Stimulated activated effector memory CD8-positive, alpha-beta T cell treated with anti-CD3 and anti-CD28 coated beads, Interleukin-12 subunit alpha, Interleukin-12 subunit beta, amount 100 ng/mL, for 72 hours (primary cell): ENCODE measurements around the gene RAB35.

Experiments used
- ATAC-seq: fragments of 150-1000 bp; cut with Tn5 transposase; 2 replicates; pipeline ENCODE4 v1.10.0; 2021
- DNase-seq, 2 donors: peaks; one replicate each; pipeline ENCODE4 v3.0.0; 2021 to 2022; ENCODE audit warnings: low spot score in 2 of 2
- H3K27ac Mint-ChIP-seq: one replicate; pipeline ENCODE4 v1.8.0; 2022; ENCODE audit warnings: mild to moderate bottlenecking, mixed read lengths
- H3K36me3 Mint-ChIP-seq: one replicate; pipeline ENCODE4 v1.8.0; 2022; ENCODE audit warnings: mild to moderate bottlenecking, mixed read lengths
- H3K4me1 Mint-ChIP-seq: one replicate; pipeline ENCODE4 v1.8.0; 2022; ENCODE audit warnings: mixed read lengths
- H3K4me3 Mint-ChIP-seq: one replicate; pipeline ENCODE4 v1.8.0; 2022; ENCODE audit warnings: mild to moderate bottlenecking, mixed read lengths
- H3K9me3 Mint-ChIP-seq: one replicate; pipeline ENCODE4 v1.8.0; 2022; ENCODE audit warnings: mixed read lengths

RAB35 gene

GRCh38 chr12:120101182-120101581, 15.4 kb downstream of the RAB35 start:
- peak overlapping the region; percentile 94 for H3K27ac Mint-ChIP-seq
- H3K4me3 Mint-ChIP-seq: peak overlapping the region; percentile 63
- peak; percentile 61 for ATAC-seq
- H3K9me3 Mint-ChIP-seq: no peaks in the 10 kb centered on the region
- H3K36me3 Mint-ChIP-seq: peaks cover 93% of the 10 kb centered on the region
- no peak for DNase-seq
- peaks cover 43% of the 10 kb centered on the region for H3K4me1 Mint-ChIP-seq

- Mint-ChIP-seq H3K4me3 (no peak overlapping the region), H3K4me1 (peaks cover 43% of the 10 kb centered on the region), H3K36me3 (peaks cover 93% of the 10 kb centered on the region), H3K9me3 (no peaks in the 10 kb centered on the region), H3K27ac (peak overlapping the region; percentile 94)
- no peak for DNase-seq
- no peak for ATAC-seq
Measured at GRCh38 chr12:120100630-120101029, 15.9 kb downstream of the RAB35 start.

GRCh38 chr12:120099738-120100137, 16.8 kb downstream of the RAB35 start:
- H3K36me3 Mint-ChIP-seq: peaks cover 93% of the 10 kb centered on the region

GRCh38 chr12:120098756-120099470, 17.6 kb downstream of the RAB35 start:
- ATAC-seq: no peak
- peaks cover 93% of the 10 kb centered on the region for H3K36me3 Mint-ChIP-seq
- H3K9me3 Mint-ChIP-seq: no peaks in the 10 kb centered on the region
- no peak for DNase-seq
- no peak overlapping the region for H3K4me3 Mint-ChIP-seq
- no peak overlapping the region for H3K27ac Mint-ChIP-seq
- H3K4me1 Mint-ChIP-seq: peaks cover 32% of the 10 kb centered on the region

More at GRCh38 chr12:120099738-120100137, 16.8 kb downstream of the RAB35 start:
- Mint-ChIP-seq H3K27ac (peak overlapping the region; percentile 81), H3K4me1 (peaks cover 36% of the 10 kb centered on the region), H3K4me3 (no peak overlapping the region), H3K9me3 (no peaks in the 10 kb centered on the region)
- no peak for DNase-seq
- ATAC-seq: no peak

GRCh38 chr12:120096671-120097202, 19.8 kb downstream of the RAB35 start:
- no peaks in the 10 kb centered on the region for H3K9me3 Mint-ChIP-seq
- peaks cover 21% of the 10 kb centered on the region for H3K4me1 Mint-ChIP-seq
- ATAC-seq (no peak), DNase-seq (no peak)
- H3K27ac Mint-ChIP-seq: peak overlapping the region; percentile 26
- H3K4me3 Mint-ChIP-seq: no peak overlapping the region
- H3K36me3 Mint-ChIP-seq: peaks cover 92% of the 10 kb centered on the region

- Mint-ChIP-seq H3K9me3 (no peaks in the 10 kb centered on the region), H3K27ac (no peak overlapping the region), H3K4me1 (peaks cover 23% of the 10 kb centered on the region), H3K4me3 (no peak overlapping the region), H3K36me3 (peaks cover 92% of the 10 kb centered on the region)
- ATAC-seq (no peak), DNase-seq (no peak)
Measured at GRCh38 chr12:120095736-120096135, 20.8 kb downstream of the RAB35 start.

- ATAC-seq (no peak), DNase-seq (no peak)
- no peak overlapping the region for H3K27ac Mint-ChIP-seq
- H3K4me1 Mint-ChIP-seq: peaks cover 21% of the 10 kb centered on the region
- no peak overlapping the region for H3K4me3 Mint-ChIP-seq
- no peaks in the 10 kb centered on the region for H3K9me3 Mint-ChIP-seq
- peaks cover 92% of the 10 kb centered on the region for H3K36me3 Mint-ChIP-seq
Measured at GRCh38 chr12:120095331-120095730, 21.2 kb downstream of the RAB35 start.

- peaks cover 16% of the 10 kb centered on the region for H3K4me1 Mint-ChIP-seq
- no peaks in the 10 kb centered on the region for H3K9me3 Mint-ChIP-seq
- DNase-seq (no peak), ATAC-seq (no peak)
- H3K36me3 Mint-ChIP-seq: peaks cover 92% of the 10 kb centered on the region
- peak overlapping the region; percentile 65 for H3K27ac Mint-ChIP-seq
- no peak overlapping the region for H3K4me3 Mint-ChIP-seq
Measured at GRCh38 chr12:120094485-120094884, 22.1 kb downstream of the RAB35 start.

- H3K27ac Mint-ChIP-seq: peak overlapping the region; percentile 65
- H3K4me1 Mint-ChIP-seq: peaks cover 16% of the 10 kb centered on the region
- ATAC-seq (peak; percentile 6), DNase-seq (no peak)
- H3K4me3 Mint-ChIP-seq: no peak overlapping the region
- H3K9me3 Mint-ChIP-seq: no peaks in the 10 kb centered on the region
- peaks cover 93% of the 10 kb centered on the region for H3K36me3 Mint-ChIP-seq
Measured at GRCh38 chr12:120093592-120094355, 22.8 kb downstream of the RAB35 start.

- peak overlapping the region; percentile 65 for H3K27ac Mint-ChIP-seq
- peak; percentile 8 for ATAC-seq
- peaks cover 16% of the 10 kb centered on the region for H3K4me1 Mint-ChIP-seq
- H3K36me3 Mint-ChIP-seq: peaks cover 94% of the 10 kb centered on the region
- no peak overlapping the region for H3K4me3 Mint-ChIP-seq
- DNase-seq: peak in 1 of 2 donors; percentile 47
- H3K9me3 Mint-ChIP-seq: no peaks in the 10 kb centered on the region
Measured at GRCh38 chr12:120093336-120093591, 23.3 kb downstream of the RAB35 start.

GRCh38 chr12:120092551-120093335, 23.8 kb downstream of the RAB35 start:
- Mint-ChIP-seq H3K4me1 (peaks cover 17% of the 10 kb centered on the region), H3K4me3 (no peak overlapping the region), H3K9me3 (no peaks in the 10 kb centered on the region), H3K27ac (peak overlapping the region; percentile 82), H3K36me3 (peaks cover 94% of the 10 kb centered on the region)
- peak; percentile 5 for ATAC-seq
- DNase-seq: peak in 1 of 2 donors; percentile 47

GRCh38 chr12:120091371-120092090, 25.0 kb downstream of the RAB35 start:
- H3K27ac Mint-ChIP-seq: peak overlapping the region; percentile 82
- ATAC-seq (no peak), DNase-seq (no peak)
- H3K9me3 Mint-ChIP-seq: no peaks in the 10 kb centered on the region
- peaks cover 29% of the 10 kb centered on the region for H3K4me1 Mint-ChIP-seq
- H3K36me3 Mint-ChIP-seq: peaks cover 93% of the 10 kb centered on the region
- H3K4me3 Mint-ChIP-seq: no peak overlapping the region

GRCh38 chr12:120090626-120091295, 25.8 kb downstream of the RAB35 start:
- H3K4me3 Mint-ChIP-seq: no peak overlapping the region
- peaks cover 91% of the 10 kb centered on the region for H3K36me3 Mint-ChIP-seq
- peak overlapping the region; percentile 82 for H3K27ac Mint-ChIP-seq
- no peak for ATAC-seq
- H3K4me1 Mint-ChIP-seq: peaks cover 35% of the 10 kb centered on the region
- H3K9me3 Mint-ChIP-seq: no peaks in the 10 kb centered on the region
- DNase-seq: no peak

GRCh38 chr12:120090206-120090605, 26.3 kb downstream of the RAB35 start:
- Mint-ChIP-seq H3K9me3 (no peaks in the 10 kb centered on the region), H3K27ac (peak overlapping the region; percentile 82), H3K4me1 (peaks cover 35% of the 10 kb centered on the region), H3K4me3 (no peak overlapping the region), H3K36me3 (peaks cover 91% of the 10 kb centered on the region)
- ATAC-seq (no peak), DNase-seq (peak in 1 of 2 donors; percentile 47)
